DOHH2 (cell line): Measurements from ENCODE around the gene ACSL1.

Experiments used
- EZH2phosphoT487 ChIP-seq: fragments of 200-600 bp; sonication (generic); IDR thresholded peaks from 2 replicates; pipeline ENCODE4 v1.6.1; 2017; ENCODE audit warnings: borderline replicate concordance, mild to moderate bottlenecking, antibody characterized with exemption, low read length, moderate library complexity, mixed read lengths
- TF ChIP-seq, protein P1 (sequence below): fragments of 200-600 bp; sonication (generic); IDR thresholded peaks from one replicate; pipeline ENCODE4 v1.5.1; 2014; ENCODE audit warnings: antibody characterized with exemption, mild to moderate bottlenecking, low read depth, low read length; ENCODE audit not compliant: poor library complexity, severe bottlenecking

GRCh38 chr4:184763150-184763780, 62.5 kb downstream of the ACSL1 start:
- TF ChIP-seq, protein P1, sequence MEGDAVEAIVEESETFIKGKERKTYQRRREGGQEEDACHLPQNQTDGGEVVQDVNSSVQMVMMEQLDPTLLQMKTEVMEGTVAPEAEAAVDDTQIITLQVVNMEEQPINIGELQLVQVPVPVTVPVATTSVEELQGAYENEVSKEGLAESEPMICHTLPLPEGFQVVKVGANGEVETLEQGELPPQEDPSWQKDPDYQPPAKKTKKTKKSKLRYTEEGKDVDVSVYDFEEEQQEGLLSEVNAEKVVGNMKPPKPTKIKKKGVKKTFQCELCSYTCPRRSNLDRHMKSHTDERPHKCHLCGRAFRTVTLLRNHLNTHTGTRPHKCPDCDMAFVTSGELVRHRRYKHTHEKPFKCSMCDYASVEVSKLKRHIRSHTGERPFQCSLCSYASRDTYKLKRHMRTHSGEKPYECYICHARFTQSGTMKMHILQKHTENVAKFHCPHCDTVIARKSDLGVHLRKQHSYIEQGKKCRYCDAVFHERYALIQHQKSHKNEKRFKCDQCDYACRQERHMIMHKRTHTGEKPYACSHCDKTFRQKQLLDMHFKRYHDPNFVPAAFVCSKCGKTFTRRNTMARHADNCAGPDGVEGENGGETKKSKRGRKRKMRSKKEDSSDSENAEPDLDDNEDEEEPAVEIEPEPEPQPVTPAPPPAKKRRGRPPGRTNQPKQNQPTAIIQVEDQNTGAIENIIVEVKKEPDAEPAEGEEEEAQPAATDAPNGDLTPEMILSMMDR, result no peak
- no peak for TF ChIP-seq EZH2phosphoT487
